IMR-90 (cell line): ENCODE measurements around the gene NTM. TPM values are rescaled to one million over a fixed set of nuclear protein-coding genes. Genes with fewer than 3 reads are reported as not detected.

Experiments
- ATAC-seq: fragments of 200-7000 bp; cut with Tn5 transposase; 2 replicates; pipeline ENCODE4 v1.9.1; 2020; ENCODE audit warnings: low read depth, mild to moderate bottlenecking, moderate library complexity
- BruUV-seq: library from RNA; stranded (reverse); fragments of 400-500 nt; replicated peaks from 2 replicates; lab custom pipeline; 2021; lab: Mats Ljungman, UMichigan
- CTCF ChIA-PET: fragments of 300-600 bp; formaldehyde crosslinking; extraction: SDS; loops from one replicate; lab custom pipeline; 2021; ENCODE audit warnings: antibody characterized with exemption; lab: Yijun Ruan, JAX
- POLR2A ChIA-PET: fragments of 300-600 bp; sonication (Branson Sonifier 250); formaldehyde crosslinking; loops from one replicate; lab custom pipeline; 2022; ENCODE audit warnings: antibody characterized with exemption; ENCODE audit not compliant: unreplicated experiment; lab: Charles Lee
- DNase-seq: peaks from one replicate; pipeline ENCODE4 v3.0.0; 2013
- H2AFZ ChIP-seq: replicated peaks from 2 replicates; pipeline ENCODE3; 2013; ENCODE audit warnings: low read length, mild to moderate bottlenecking; ENCODE audit not compliant: poor library complexity
- H2AK5ac ChIP-seq: 2 replicates; pipeline ENCODE4 v1.6.1; 2013; ENCODE audit warnings: low read depth, low read length, inconsistent platforms
- H2AK9ac ChIP-seq: replicated peaks from 2 replicates; pipeline ENCODE3; 2013; ENCODE audit warnings: mild to moderate bottlenecking, low read depth, low read length, moderate library complexity; ENCODE audit not compliant: poor library complexity
- H2BK120ac ChIP-seq: 2 replicates; pipeline ENCODE4 v1.6.1; 2013; ENCODE audit warnings: low read depth, low read length, inconsistent platforms
- H2BK15ac ChIP-seq: 3 replicates; pipeline ENCODE4 v1.6.1; 2013; ENCODE audit warnings: low read depth, low read length, inconsistent platforms
- H2BK20ac ChIP-seq: 2 replicates; pipeline ENCODE4 v1.6.1; 2013; ENCODE audit warnings: low read depth, mild to moderate bottlenecking, inconsistent platforms, low read length, moderate library complexity
- H2BK5ac ChIP-seq: 2 replicates; pipeline ENCODE4 v1.6.1; 2013; ENCODE audit warnings: mild to moderate bottlenecking, low read depth, low read length, inconsistent platforms; ENCODE audit not compliant: poor library complexity, severe bottlenecking
- H3K14ac ChIP-seq: replicated peaks from 2 replicates; pipeline ENCODE4 v1.6.1; 2013; ENCODE audit warnings: low read depth, low read length, inconsistent platforms
- H3K18ac ChIP-seq: 2 replicates; pipeline ENCODE4 v1.6.1; 2013; ENCODE audit warnings: low read depth, low read length, control low read depth
- H3K23ac ChIP-seq: 2 replicates; pipeline ENCODE4 v1.6.1; 2013; ENCODE audit warnings: low read depth, low read length, inconsistent platforms
- H3K27ac ChIP-seq: 2 replicates; pipeline ENCODE4 v1.5.1; 2013; ENCODE audit warnings: mild to moderate bottlenecking, control low read depth, low read length; ENCODE audit not compliant: insufficient read depth
- H3K27me3 ChIP-seq: 2 replicates; pipeline ENCODE4 v1.6.1; 2013; ENCODE audit warnings: low read length; ENCODE audit not compliant: control insufficient read depth, insufficient read depth
- H3K36me3 ChIP-seq: 2 replicates; pipeline ENCODE4 v1.6.1; 2013; ENCODE audit warnings: low read length, mixed read lengths; ENCODE audit not compliant: control insufficient read depth, insufficient read depth
- H3K4ac ChIP-seq: 2 replicates; pipeline ENCODE4 v1.6.1; 2013; ENCODE audit warnings: low read depth, low read length, inconsistent platforms
- H3K4me1 ChIP-seq: 2 replicates; pipeline ENCODE4 v1.6.1; 2013; ENCODE audit warnings: low read length, mixed read lengths; ENCODE audit not compliant: control insufficient read depth, insufficient read depth
- H3K4me2 ChIP-seq: 2 replicates; pipeline ENCODE4 v1.6.1; 2013; ENCODE audit warnings: low read depth, mild to moderate bottlenecking, control low read depth, low read length, moderate library complexity
- H3K4me3 ChIP-seq: 2 replicates; pipeline ENCODE4 v1.5.1; 2013; ENCODE audit warnings: low read depth, mild to moderate bottlenecking, control low read depth, low read length, moderate library complexity; ENCODE audit not compliant: insufficient read depth
- H3K56ac ChIP-seq: 2 replicates; pipeline ENCODE4 v1.6.1; 2013; ENCODE audit warnings: low read length, inconsistent platforms; ENCODE audit not compliant: insufficient read depth; ENCODE audit errors: extremely low read depth
- H3K79me1 ChIP-seq, 2 experiments: 2 replicates each; pipeline ENCODE4 v1.6.1; 2013; ENCODE audit warnings: low read length in 2 of 2, inconsistent platforms in 1 of 2, low read depth in 1 of 2
- H3K9ac ChIP-seq: 2 replicates; pipeline ENCODE4 v1.6.1; 2013; ENCODE audit warnings: low read depth, low read length, control low read depth
- H3K9me1 ChIP-seq: 2 replicates; pipeline ENCODE4 v1.6.1; 2013; ENCODE audit warnings: low read length, inconsistent platforms; ENCODE audit not compliant: insufficient read depth
- H3K9me3 ChIP-seq: 2 replicates; pipeline ENCODE4 v1.6.1; 2013; ENCODE audit warnings: low read length; ENCODE audit not compliant: control insufficient read depth, insufficient read depth
- H4K20me1 ChIP-seq: 2 replicates; pipeline ENCODE4 v1.6.1; 2013; ENCODE audit warnings: low read length, inconsistent platforms; ENCODE audit not compliant: insufficient read depth
- H4K5ac ChIP-seq: 2 replicates; pipeline ENCODE4 v1.6.1; 2013; ENCODE audit warnings: mild to moderate bottlenecking, low read depth, low read length, control low read depth
- H4K8ac ChIP-seq, 2 experiments: 2 replicates each; pipeline ENCODE4 v1.6.1; 2013; ENCODE audit warnings: low read depth in 2 of 2, low read length in 2 of 2, control low read depth in 1 of 2, inconsistent platforms in 1 of 2
- H4K91ac ChIP-seq: 2 replicates; pipeline ENCODE4 v1.6.1; 2013; ENCODE audit warnings: low read depth, low read length, inconsistent platforms; ENCODE audit not compliant: insufficient read depth
- BHLHE40 ChIP-seq: fragments of 150-350 bp; IDR thresholded peaks from 2 replicates; pipeline ENCODE4 v1.6.1; 2016; ENCODE audit warnings: mild to moderate bottlenecking, low read depth, low read length
- CEBPB ChIP-seq: IDR thresholded peaks from 2 replicates; pipeline ENCODE4 v1.6.1; 2012; ENCODE audit warnings: low read depth, low read length, improper control_type of control experiment
- CHD1 ChIP-seq: IDR thresholded peaks from 2 replicates; pipeline ENCODE4 v1.6.1; 2012; ENCODE audit warnings: low read depth, low read length, improper control_type of control experiment
- CTCF ChIP-seq: conservative IDR thresholded peaks from 2 replicates; pipeline ENCODE4 v1.5.1; 2012; ENCODE audit warnings: mild to moderate bottlenecking, low read depth, low read length, improper control_type of control experiment
- ELK1 ChIP-seq: fragments of 150-350 bp; IDR thresholded peaks from 2 replicates; pipeline ENCODE4 v1.6.1; 2016; ENCODE audit warnings: low read depth, mild to moderate bottlenecking, low read length, moderate library complexity, borderline replicate concordance
- FOS ChIP-seq: fragments of 150-350 bp; IDR thresholded peaks from 2 replicates; pipeline ENCODE4 v1.6.1; 2016; ENCODE audit warnings: low read depth, low read length
- MAFK ChIP-seq: IDR thresholded peaks from 2 replicates; pipeline ENCODE4 v1.6.1; 2012; ENCODE audit warnings: low read depth, low read length, improper control_type of control experiment
- MXI1 ChIP-seq: IDR thresholded peaks from 2 replicates; pipeline ENCODE4 v1.6.1; 2012; ENCODE audit warnings: low read depth, mild to moderate bottlenecking, low read length, moderate library complexity, borderline replicate concordance
- POLR2A ChIP-seq: IDR thresholded peaks from 2 replicates; pipeline ENCODE4 v1.6.1; 2012; ENCODE audit warnings: mild to moderate bottlenecking, low read depth, low read length
- RAD21 ChIP-seq: IDR thresholded peaks from 2 replicates; pipeline ENCODE4 v1.6.1; 2012; ENCODE audit warnings: low read length, improper control_type of control experiment
- RCOR1 ChIP-seq: IDR thresholded peaks from 2 replicates; pipeline ENCODE4 v1.6.1; 2012; ENCODE audit warnings: mild to moderate bottlenecking, low read length, improper control_type of control experiment; ENCODE audit not compliant: insufficient replicate concordance
- RFX5 ChIP-seq: IDR thresholded peaks from 2 replicates; pipeline ENCODE4 v1.8.0; 2012; ENCODE audit warnings: low read depth, mild to moderate bottlenecking, low read length, moderate library complexity
- SMC3 ChIP-seq: fragments of 150-350 bp; IDR thresholded peaks from 2 replicates; pipeline ENCODE4 v1.6.1; 2016; ENCODE audit warnings: low read depth, mild to moderate bottlenecking, antibody characterized with exemption, low read length, moderate library complexity
- USF2 ChIP-seq: fragments of 150-350 bp; IDR thresholded peaks from 2 replicates; pipeline ENCODE4 v1.6.1; 2017; ENCODE audit warnings: mild to moderate bottlenecking, antibody characterized with exemption, low read length, low read depth
- WGBS, 2 experiments: methylation state at CpG; one replicate each; pipeline versions ENCODE4 v1.1.5 to v1.1.7; 2013; ENCODE audit warnings: missing lambda C conversion rate in 2 of 2; ENCODE audit not compliant: insufficient read length in 1 of 2; ENCODE audit errors: extremely low coverage in 2 of 2; 5-methylcytosine and 5-hydroxymethylcytosine counted together
- dilution Hi-C: fragments of 300-500 bp; cut with HindIII; formaldehyde crosslinking; loops from one replicate; pipeline ENCODE4 v1.14.3; 2018; ENCODE audit warnings: low sequenced_read_pairs; ENCODE audit not compliant: unreplicated experiment
- in situ Hi-C: fragments of 300-500 bp; cut with MboI; formaldehyde crosslinking; loops from 3 replicates; pipeline ENCODE4 v1.14.3; 2019; ENCODE audit warnings: low sequenced_read_pairs, inconsistent platforms, mixed read lengths
- intact Hi-C: fragments of 100-400 bp; cut with micrococcal nuclease; formaldehyde crosslinking; loops from 2 replicates; pipeline ENCODE4 v1.10.0; 2022
- polyA plus RNA-seq, 3 experiments: library from polyadenylated mRNA; depleted of rRNA; stranded (reverse); fragments of >200 nt; gene quantifications; 2 replicates each; pipeline ENCODE4 v1.2.3, GENCODE V29; 2012; ENCODE audit warnings: low replicate concordance in 1 of 3
- total RNA-seq: library from RNA; depleted of rRNA; stranded (reverse); fragments of >200 nt; gene quantifications from 2 replicates; pipeline ENCODE4 v1.2.3, GENCODE V29; 2012

The NTM gene
- total and polyA plus RNA-seq, 2 of the 4 experiments (the other 2 are of a cell fraction) = 19.5 to 25.5 TPM

- Histone ChIP-seq H4K20me1 (no peaks in the 10 kb centered on the region), H3K27me3 (no peaks in the 10 kb centered on the region), H3K27ac (no peak overlapping the region), H3K14ac (peak overlapping the region; percentile 42; the same call in 1 of the 2 replicates), H2AK9ac (no peak overlapping the region), H3K36me3 (no peaks in the 10 kb centered on the region), H2AFZ (no peak overlapping the region), H3K79me1 (peaks cover 5 to 45% of the 10 kb centered on the region in 2 experiments; a peak in 3 of 4 replicates), H4K5ac (peak overlapping the region; percentile 38; the same call in 1 of the 2 replicates), H3K9ac (no peak overlapping the region), H2BK5ac (no peak overlapping the region), H2BK15ac (no peak overlapping the region), H3K23ac (no peak overlapping the region), H3K4me2 (no peak overlapping the region), H3K18ac (no peak overlapping the region), H4K91ac (no peak overlapping the region), H3K4me3 (no peak overlapping the region), H3K4me1 (peaks cover 23% of the 10 kb centered on the region), H4K8ac (peak overlapping the region in 1 of 2 experiments; percentile 55; a peak in 1 of 4 replicates), H3K9me3 (no peaks in the 10 kb centered on the region), H2AK5ac (0 out of 2 replicates have a peak overlapping the region, but pooled peaks have one; percentile 54), H3K9me1 (peaks cover 21% of the 10 kb centered on the region), H2BK20ac (peak overlapping the region; percentile 70; the same call in 1 of the 2 replicates), H3K56ac (no peak overlapping the region), H3K4ac (peak overlapping the region; percentile 38), H2BK120ac (peak overlapping the region; percentile 59)
- intact Hi-C loops (no loop called here), dilution Hi-C loops (no loop called here), in situ Hi-C loops (loop anchor here (10.0 to 25.0 kb wide), 2 partner anchors 165 to 1638 kb away; no protein-coding TSS in a partner anchor)
- WGBS, 2 experiments = 100% methylated on average over 1 of the region's 4 CpGs; no CpG with 5 or more reads in 1 of the 2 experiments
- ChIA-PET POLR2A (no interaction called here), CTCF (no interaction called here)
- ATAC-seq (no peak), DNase-seq (no peak)
- no TSS peak for BruUV-seq
- no peak for TF ChIP-seq USF2
- TF ChIP-seq ELK1 = no peak
- TF ChIP-seq CHD1 = no peak
- TF ChIP-seq FOS = no peak
- no peak for TF ChIP-seq CTCF
- TF ChIP-seq BHLHE40 = no peak
- TF ChIP-seq RFX5 = no peak
- no peak for TF ChIP-seq RCOR1
- no peak for TF ChIP-seq SMC3
- no peak for TF ChIP-seq POLR2A
- TF ChIP-seq CEBPB = no peak
- TF ChIP-seq MAFK = no peak
- no peak for TF ChIP-seq RAD21
- no peak for TF ChIP-seq MXI1
Measured at GRCh38 chr11:132050049-132050448, 679.6 kb downstream of the NTM start.
